ENCODE measurements around the gene COPA.

The COPA gene

DNA sequence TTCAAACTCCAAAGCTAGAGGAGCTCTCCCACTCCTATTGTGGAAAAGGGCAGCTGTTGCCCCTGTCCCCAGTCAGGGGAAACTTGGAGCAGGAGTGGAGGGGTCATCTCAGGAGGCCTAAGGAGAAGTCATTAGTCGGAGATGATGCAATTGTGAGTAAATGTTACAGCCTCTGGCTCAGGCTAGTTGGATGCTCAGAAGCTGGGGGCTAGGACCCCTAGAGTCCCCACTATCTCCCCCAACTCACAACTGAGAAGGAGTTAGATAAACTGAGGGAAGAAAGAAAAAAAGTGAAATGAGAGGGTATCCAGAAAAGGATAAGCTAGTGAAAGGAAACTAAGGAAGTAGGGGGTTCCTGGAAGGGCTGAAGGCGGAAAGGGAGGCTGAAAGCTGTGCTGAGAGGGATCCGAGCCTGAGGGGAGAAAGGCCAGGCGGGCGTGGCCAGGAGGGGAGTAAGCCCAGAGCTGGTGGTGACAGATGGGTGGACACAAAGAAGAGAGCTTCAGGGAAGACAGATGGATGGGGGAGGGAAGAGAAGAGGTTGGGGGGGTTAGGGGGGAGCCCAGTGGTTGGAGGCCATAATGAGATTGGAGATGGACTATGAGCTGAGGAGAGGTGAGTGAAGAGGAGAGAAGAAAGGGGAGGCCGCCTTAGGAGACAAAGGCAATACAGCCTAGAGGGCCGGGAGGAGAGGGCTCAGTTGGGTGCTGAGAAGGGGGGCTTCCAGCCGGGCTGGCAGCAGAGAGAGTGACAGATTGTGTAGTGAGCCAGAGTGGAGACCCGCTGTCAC is 19.3 kb upstream of the COPA start:
- no peak for DNase-seq

GRCh38 chr1:160361814-160362167 is 18.7 kb upstream of the COPA start:
- DNase-seq: no peak

- no peak for DNase-seq
These were observed 18.1 kb upstream of the COPA start for GRCh38 chr1:160361199-160361598.

GRCh38 chr1:160360227-160360695 is 17.2 kb upstream of the COPA start:
- DNase-seq: no peak

DNA sequence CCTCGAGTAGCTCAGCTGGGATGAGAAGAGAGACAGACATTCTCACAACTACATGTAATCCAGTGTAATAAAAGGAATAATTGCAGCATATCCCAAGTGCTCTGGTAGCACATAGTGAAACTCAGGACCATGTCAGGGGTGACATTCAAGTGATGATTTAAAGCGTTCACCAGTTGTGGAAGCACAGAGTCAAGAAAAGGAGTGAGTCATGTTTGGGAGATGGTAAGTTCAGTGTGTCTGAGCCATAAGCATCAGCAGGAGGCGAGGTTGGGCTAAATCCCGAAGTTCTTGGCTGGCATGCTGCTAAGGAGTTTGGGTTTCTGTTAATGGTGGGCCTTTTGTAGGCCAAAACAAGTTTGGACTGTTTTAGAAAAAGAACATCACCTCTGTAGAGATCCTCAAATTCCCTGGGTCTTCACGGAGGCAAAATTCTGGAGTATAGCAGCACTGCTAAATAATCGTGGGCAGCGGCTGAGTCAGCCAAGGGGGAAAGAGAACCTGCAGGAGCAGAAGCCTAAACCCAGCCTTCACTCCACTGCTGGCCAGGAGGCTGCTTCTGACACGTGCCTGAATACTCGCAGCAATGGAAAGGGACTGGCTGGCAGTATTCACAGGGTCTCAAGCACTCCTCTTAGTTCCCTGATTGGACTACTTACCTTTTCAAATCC is 16.6 kb upstream of the COPA start:
- no peak for DNase-seq

DNA sequence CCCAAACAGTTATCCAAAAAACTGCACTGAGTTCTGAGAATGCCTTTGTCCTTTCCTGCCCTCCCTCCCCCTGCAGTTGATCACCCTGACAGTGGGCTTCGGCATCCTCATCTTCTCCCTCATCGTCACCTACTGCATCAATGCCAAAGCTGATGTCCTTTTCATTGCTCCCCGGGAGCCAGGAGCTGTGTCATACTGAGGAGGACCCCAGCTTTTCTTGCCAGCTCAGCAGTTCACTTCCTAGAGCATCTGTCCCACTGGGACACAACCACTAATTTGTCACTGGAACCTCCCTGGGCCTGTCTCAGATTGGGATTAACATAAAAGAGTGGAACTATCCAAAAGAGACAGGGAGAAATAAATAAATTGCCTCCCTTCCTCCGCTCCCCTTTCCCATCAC is 15.0 kb upstream of the COPA start:
- DNase-seq: no peak

DNA sequence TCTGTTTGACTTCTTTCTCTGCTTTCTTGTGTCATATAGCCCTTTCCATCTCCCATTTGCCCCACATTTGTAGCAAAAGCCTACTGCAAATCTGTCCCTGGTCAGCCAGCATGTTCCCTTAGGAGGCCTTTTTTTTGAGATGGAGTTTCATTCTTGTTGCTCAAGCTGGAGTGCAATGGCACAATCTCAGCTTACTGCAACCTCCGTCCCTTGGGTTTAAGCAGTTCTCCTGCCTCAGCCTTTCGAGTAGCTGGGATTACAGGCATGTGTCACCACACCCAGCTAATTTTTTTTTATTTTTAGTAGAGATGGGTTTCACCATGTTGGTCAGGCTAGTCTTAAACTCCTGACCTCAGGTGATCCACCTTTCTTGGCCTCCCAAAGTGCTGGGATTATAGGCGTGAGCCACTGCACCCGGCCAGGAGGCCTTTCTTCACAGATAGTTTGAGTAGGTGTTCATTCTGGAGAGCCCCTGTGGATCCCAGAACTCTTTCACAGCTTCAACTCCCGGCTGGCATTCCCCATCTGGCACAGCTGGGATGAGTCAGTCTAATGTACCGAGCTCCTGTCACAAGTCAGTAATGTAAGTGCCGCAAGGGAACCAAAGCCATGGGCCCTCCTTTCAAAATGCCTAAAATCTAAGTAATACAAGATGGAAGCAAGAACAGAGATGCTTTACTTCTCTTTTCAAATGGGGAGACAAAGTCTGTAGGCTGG is 14.4 kb upstream of the COPA start:
- no peak for DNase-seq

GRCh38 chr1:160354388-160354985 is 11.4 kb upstream of the COPA start:
- DNase-seq: no peak

- DNase-seq: no peak
These were observed 10.2 kb upstream of the COPA start for GRCh38 chr1:160353223-160353622.

- no peak for DNase-seq
These were observed 9.5 kb upstream of the COPA start for GRCh38 chr1:160352555-160352954.

DNA sequence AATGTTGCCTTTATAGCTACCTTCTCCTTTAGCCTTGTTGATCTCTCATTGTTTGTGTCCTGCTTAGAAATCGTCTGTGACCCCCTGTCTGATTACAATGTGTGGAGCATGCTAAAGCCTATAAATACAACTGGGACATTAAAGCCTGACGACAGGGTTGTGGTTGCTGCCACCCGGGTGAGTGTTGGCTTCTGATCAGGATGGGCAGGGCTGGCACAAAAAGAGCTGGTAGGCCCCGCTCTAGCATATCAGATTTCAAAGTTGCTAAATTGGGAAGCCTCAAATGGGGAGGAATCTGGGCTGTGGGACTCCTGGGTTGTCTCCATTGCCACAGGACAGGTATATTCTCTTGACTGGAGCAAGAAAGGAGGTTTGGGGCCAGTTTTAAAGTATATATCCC is 8.6 kb upstream of the COPA start:
- DNase-seq: no peak

GRCh38 chr1:160346958-160347357 is 3.9 kb upstream of the COPA start:
- DNase-seq: no peak

DNA sequence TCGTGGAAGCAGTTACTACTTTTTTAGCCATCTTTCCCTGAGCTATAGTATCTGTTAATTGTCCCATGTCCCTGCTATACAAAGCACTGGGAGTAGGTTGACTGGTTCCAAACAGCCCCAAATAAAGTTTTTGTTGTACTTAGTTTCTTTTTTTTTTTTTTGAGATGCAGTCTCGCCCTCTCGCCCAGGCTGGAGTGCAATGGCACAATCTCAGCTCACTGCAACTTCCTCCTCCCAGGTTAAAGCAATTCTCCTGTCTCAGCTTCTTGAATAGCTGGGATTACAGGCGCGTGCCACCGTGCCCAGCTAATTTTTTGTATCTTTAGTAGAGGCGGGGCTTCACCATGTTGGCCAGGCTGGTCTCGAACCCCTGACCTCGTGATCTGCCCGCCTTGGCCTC is 3.4 kb upstream of the COPA start:
- DNase-seq: no peak

DNA sequence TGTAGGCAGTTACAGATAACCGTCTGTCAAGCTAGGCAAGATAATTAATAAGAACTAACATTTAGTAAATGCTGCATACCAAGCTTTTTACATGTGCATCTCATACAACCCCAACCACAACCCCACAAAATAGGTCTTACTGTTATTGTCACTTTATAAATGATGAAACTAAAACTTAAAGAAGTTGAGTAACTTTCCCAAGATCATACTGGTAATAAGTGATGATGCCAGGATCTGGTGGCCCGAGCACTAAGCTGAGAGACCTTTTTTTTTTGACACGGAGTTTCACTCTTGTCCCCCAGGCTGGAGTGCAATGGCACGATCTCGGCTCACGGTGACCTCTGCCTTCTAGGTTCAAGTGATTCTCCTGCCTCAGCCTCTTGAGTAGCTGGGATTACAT is 1.9 kb upstream of the COPA start:
- DNase-seq: no peak

- no peak for DNase-seq
These were observed 1.2 kb upstream of the COPA start for GRCh38 chr1:160344241-160344640.

GRCh38 chr1:160342526-160342925 is 524 bp downstream of the COPA start:
- no peak for DNase-seq

DNA sequence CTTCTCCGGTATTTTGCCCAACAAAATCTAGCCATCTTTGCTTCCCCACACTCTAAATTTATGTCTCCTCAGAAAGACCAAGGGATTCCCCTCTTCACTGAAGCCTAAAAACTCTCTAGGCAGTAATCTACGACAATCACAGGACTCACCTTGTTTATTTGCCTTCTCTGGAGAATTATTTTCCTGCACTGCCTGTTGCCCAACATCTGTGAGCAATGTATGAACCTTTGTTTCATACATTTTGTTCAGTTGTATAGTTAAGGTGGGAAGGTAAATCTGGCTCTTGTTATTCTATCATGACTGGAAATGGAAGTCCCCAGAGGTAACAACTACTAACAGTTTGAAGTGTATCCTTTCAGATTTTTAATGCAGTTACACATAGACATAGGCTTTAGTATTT is 2.2 kb downstream of the COPA start:
- DNase-seq: no peak

GRCh38 chr1:160340146-160340545 is 2.9 kb downstream of the COPA start:
- no peak for DNase-seq

GRCh38 chr1:160338580-160338979 is 4.5 kb downstream of the COPA start:
- no peak for DNase-seq

- no peak for DNase-seq
These were observed 10.5 kb downstream of the COPA start for GRCh38 chr1:160332516-160332915.

DNA sequence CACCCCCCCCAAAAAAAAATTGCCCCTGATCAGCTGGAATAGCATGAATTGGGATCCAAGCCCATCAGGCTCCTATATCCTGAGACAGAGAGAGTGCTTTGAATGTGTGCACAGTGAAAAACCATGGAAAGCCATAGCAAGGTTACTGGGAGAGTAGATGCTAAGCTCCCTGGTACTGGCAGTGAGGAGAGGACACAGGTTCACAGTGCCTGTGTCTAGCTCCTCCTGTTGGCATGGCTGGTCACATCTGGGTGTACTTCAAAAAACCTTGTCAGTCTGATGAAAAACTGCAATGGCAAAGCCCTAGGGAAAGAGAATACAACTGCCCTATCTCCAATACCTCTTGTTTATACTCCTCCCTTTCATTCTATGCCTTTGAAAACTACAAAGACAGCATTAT is 12.9 kb downstream of the COPA start:
- DNase-seq: no peak

GRCh38 chr1:160328184-160328583 is 14.9 kb downstream of the COPA start:
- DNase-seq: no peak

DNA sequence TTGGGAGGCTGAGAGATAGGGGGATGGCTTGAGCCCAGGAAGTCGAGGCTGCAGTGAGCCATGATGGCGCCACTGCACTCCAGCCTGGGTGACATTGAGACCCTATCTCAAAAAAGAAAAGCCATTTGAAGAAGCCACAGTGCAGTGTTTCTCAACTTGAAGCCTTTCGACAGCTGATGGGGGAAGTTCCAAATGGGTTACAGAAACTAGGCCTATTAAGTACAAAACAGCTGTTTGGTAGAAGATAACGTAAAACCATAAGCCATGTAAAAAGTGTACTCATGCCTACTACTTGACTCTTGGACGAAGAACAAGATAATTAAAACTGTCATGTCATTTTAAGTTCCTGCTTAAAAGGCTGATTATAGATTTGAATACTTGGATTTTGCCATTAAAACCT is 16.6 kb downstream of the COPA start:
- no peak for DNase-seq

DNA sequence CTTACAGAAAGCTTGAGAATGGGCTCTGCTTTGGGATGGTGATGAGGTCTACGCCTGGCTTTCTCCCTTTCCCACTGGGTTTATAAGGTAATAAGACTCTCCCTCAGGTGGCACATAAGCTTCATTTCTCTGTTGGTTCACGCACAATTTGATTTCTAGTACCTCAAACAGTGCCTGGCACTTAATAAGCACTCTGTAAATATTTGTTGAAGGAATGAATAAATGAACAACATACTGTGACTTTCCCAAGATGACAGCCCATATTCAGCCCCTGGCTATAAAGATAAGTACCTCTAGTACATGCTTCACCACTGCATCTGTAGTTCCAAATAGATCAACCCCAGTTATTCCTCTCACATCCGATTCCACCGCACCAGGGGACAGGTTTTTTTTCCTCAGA is 17.8 kb downstream of the COPA start:
- DNase-seq: no peak

Data from activated naive CD4-positive, alpha-beta T cell treated with Interleukin-2 at 50 U/mL for 16 hours (primary cell).